ENCODE results near the gene NGB. TPM values are rescaled to one million over a fixed set of nuclear protein-coding genes. Genes with fewer than 3 reads are reported as not detected.
A peak's percentile ranks its signal among the peaks of the same experiment; 100 is the strongest.

The NGB gene
- total RNA-seq, 5 donors from 2014 or later (not counting 1 experiment from before 2014, with no cell fraction given): not detected

DNA sequence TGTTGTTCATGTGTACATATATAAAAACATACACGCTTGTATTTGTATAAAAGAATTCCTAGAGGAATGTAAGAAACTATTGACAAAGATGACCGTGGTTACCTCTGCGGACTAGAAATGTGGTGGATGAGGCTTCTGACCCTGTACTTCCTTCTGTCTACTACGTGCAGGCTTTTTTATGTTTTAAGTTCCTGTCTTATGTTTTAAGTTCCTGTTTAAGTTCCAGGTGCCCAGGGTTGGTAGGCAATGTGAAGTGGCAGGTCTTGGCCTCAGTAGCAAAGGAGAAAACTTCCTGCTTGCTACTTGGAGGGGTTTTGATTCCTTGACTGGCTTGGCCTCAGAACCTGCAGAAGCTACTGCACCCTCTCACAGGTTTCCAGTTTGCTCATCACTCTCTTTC lies 38.1 kb upstream of the NGB start:
- POLR2A ChIA-PET: no interaction called here
- H3K36me3 ChIP-seq (ENCODE audit: control insufficient read depth in 2 of 2, extremely low read depth in 1 of 2, insufficient read depth in 1 of 2, low read length in 1 of 2): peaks cover 0 to 4% of the 10 kb centered on the region in 2 donors
- Mint-ChIP-seq H3K36me3 (peaks cover 7% of the 10 kb centered on the region), H3K9me3 (no peaks in the 10 kb centered on the region), H3K4me1 (peaks cover 0 to 2% (median 2%) of the 10 kb centered on the region in 3 donors), H3K27me3 (no peaks in the 10 kb centered on the region), H3K4me3 (no peak overlapping the region), H3K27ac (no peak overlapping the region)
- no peak for DNase-seq
- H3K27ac ChIP-seq (ENCODE audit: low read length): no peak overlapping the region
- H3K27me3 ChIP-seq (replicated peaks in 1 of 2; ENCODE audit: control insufficient read depth in 2 of 2, extremely low read depth in 1 of 2, insufficient read depth in 2 of 2, low read length in 1 of 2): no peaks in the 10 kb centered on the region
- ATAC-seq (replicated peaks in 1 of 4): no peak
- H3K4me3 ChIP-seq (ENCODE audit: control insufficient read depth in 1 of 2, extremely low read depth in 1 of 2, low read length in 1 of 2): no peak overlapping the region
- 40% methylated on average over 3 of the region's 4 CpGs for WGBS (ENCODE audit: insufficient coverage)
- CTCF ChIA-PET: no interaction called here
- H3K4me1 ChIP-seq (ENCODE audit: control insufficient read depth in 1 of 2, extremely low read depth in 1 of 2, insufficient read depth in 2 of 2, low read length in 2 of 2): no peaks in the 10 kb centered on the region
- no peaks in the 10 kb centered on the region for H3K9me3 ChIP-seq

DNA sequence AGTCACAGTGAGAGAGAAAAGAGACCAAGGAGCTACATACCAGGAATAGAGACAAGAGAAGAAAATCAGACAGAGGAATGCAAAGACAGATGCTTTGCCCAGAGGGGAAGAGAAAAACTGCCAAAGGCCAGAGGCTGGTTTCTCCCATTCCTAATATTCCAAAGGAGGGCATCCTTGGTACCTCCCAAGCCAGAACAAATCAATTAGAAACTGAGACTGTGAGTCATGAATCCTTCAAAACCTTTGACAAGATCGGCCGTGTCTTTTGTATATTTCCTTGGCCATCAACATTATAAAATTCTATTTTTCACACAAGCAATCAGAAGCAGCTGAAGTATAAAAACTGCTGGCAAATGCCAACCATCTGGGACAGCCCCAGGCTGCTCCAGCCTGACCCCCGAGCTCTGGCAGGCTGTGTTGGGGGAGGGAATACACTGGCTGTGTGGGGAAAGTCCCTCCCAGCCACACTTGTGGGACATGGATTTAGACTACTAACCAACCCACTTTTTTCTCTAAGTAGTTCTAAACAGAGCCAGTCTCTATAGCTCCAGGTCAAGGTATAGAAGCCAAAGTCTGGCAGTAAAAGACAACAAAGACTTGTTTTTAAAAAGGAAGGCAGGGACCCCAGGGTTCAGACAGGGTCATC lies 36.0 kb upstream of the NGB start:
- H3K4me1 ChIP-seq (ENCODE audit: control insufficient read depth in 1 of 2, extremely low read depth in 1 of 2, insufficient read depth in 2 of 2, low read length in 2 of 2): no peaks in the 10 kb centered on the region
- Mint-ChIP-seq H3K36me3 (peaks cover 11% of the 10 kb centered on the region), H3K9me3 (no peaks in the 10 kb centered on the region), H3K4me1 (peaks cover 0 to 16% (median 16%) of the 10 kb centered on the region in 3 donors), H3K4me3 (no peak overlapping the region), H3K27ac (no peak overlapping the region), H3K27me3 (no peaks in the 10 kb centered on the region)
- peaks cover 0 to 4% of the 10 kb centered on the region in 2 donors for H3K36me3 ChIP-seq (ENCODE audit: control insufficient read depth in 2 of 2, extremely low read depth in 1 of 2, insufficient read depth in 1 of 2, low read length in 1 of 2)
- no peaks in the 10 kb centered on the region for H3K9me3 ChIP-seq
- no peak overlapping the region for H3K27ac ChIP-seq (ENCODE audit: low read length)
- CTCF ChIA-PET: interaction anchor here (0.9 to 1.4 kb wide), 3 partner anchors 8 to 9 kb away, joined by 3 read pairs; no protein-coding TSS in a partner anchor
- DNase-seq: no peak
- WGBS (ENCODE audit: insufficient coverage): no CpG with 5 or more reads among the region's 3 CpGs
- H3K27me3 ChIP-seq (replicated peaks in 1 of 2; ENCODE audit: control insufficient read depth in 2 of 2, extremely low read depth in 1 of 2, insufficient read depth in 2 of 2, low read length in 1 of 2): no peaks in the 10 kb centered on the region
- ATAC-seq (replicated peaks in 1 of 4): no peak
- no peak overlapping the region for H3K4me3 ChIP-seq (ENCODE audit: control insufficient read depth in 1 of 2, extremely low read depth in 1 of 2, low read length in 1 of 2)
- POLR2A ChIA-PET: no interaction called here

- Histone ChIP-seq H3K27ac (ENCODE audit: low read length) (no peak overlapping the region), H3K9me3 (no peaks in the 10 kb centered on the region), H3K4me1 (ENCODE audit: control insufficient read depth in 1 of 2, extremely low read depth in 1 of 2, insufficient read depth in 2 of 2, low read length in 2 of 2) (no peaks in the 10 kb centered on the region), H3K36me3 (ENCODE audit: control insufficient read depth in 2 of 2, extremely low read depth in 1 of 2, insufficient read depth in 1 of 2, low read length in 1 of 2) (peaks cover 0 to 4% of the 10 kb centered on the region in 2 donors), H3K27me3 (replicated peaks in 1 of 2; ENCODE audit: control insufficient read depth in 2 of 2, extremely low read depth in 1 of 2, insufficient read depth in 2 of 2, low read length in 1 of 2) (no peaks in the 10 kb centered on the region), H3K4me3 (ENCODE audit: control insufficient read depth in 1 of 2, extremely low read depth in 1 of 2, low read length in 1 of 2) (no peak overlapping the region)
- CTCF ChIA-PET: no interaction called here
- DNase-seq (no peak), ATAC-seq (replicated peaks in 1 of 4) (no peak)
- 100% methylated on average over 1 of the region's 3 CpGs for WGBS (ENCODE audit: insufficient coverage)
- Mint-ChIP-seq H3K27me3 (no peaks in the 10 kb centered on the region), H3K9me3 (no peaks in the 10 kb centered on the region), H3K4me3 (no peak overlapping the region), H3K4me1 (peaks cover 0 to 16% (median 16%) of the 10 kb centered on the region in 3 donors), H3K27ac (no peak overlapping the region), H3K36me3 (peaks cover 10% of the 10 kb centered on the region)
- POLR2A ChIA-PET: no interaction called here
These were observed 35.4 kb upstream of the NGB start for GRCh38 chr14:77306416-77306815.

DNA sequence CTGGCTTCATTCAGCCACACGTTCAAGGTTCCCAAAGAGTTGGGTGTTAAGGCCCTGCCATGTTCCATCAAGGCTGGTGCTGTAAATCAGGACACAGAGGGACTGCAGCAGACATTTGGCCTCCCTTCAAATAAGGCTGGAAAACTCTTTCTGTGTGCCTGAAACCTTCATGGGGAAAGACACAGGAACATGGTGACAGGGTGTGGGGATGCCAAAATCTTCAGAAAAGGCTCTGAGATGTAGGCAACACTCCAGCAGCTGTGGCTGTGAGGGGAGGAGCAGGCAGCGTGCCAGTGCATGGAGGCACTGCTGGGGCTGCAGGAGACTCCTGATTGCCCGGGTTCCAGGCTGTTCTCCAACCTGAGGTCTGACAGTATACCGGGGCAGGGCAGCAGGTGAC lies 34.7 kb upstream of the NGB start:
- Mint-ChIP-seq H3K9me3 (no peaks in the 10 kb centered on the region), H3K36me3 (peaks cover 5% of the 10 kb centered on the region), H3K27ac (no peak overlapping the region), H3K27me3 (no peaks in the 10 kb centered on the region), H3K4me1 (peaks cover 0 to 16% (median 16%) of the 10 kb centered on the region in 3 donors), H3K4me3 (no peak overlapping the region)
- ChIA-PET POLR2A (no interaction called here), CTCF (interaction anchor here in 1 of 2 donors (0.6 kb wide), 1 partner anchor 275 kb away, joined by 3 read pairs; no protein-coding TSS in a partner anchor)
- ATAC-seq (replicated peaks in 1 of 4): no peak
- Histone ChIP-seq H3K27ac (ENCODE audit: low read length) (no peak overlapping the region), H3K4me1 (ENCODE audit: control insufficient read depth in 1 of 2, extremely low read depth in 1 of 2, insufficient read depth in 2 of 2, low read length in 2 of 2) (no peaks in the 10 kb centered on the region), H3K9me3 (no peaks in the 10 kb centered on the region), H3K27me3 (replicated peaks in 1 of 2; ENCODE audit: control insufficient read depth in 2 of 2, extremely low read depth in 1 of 2, insufficient read depth in 2 of 2, low read length in 1 of 2) (no peaks in the 10 kb centered on the region), H3K4me3 (ENCODE audit: control insufficient read depth in 1 of 2, extremely low read depth in 1 of 2, low read length in 1 of 2) (no peak overlapping the region), H3K36me3 (ENCODE audit: control insufficient read depth in 2 of 2, extremely low read depth in 1 of 2, insufficient read depth in 1 of 2, low read length in 1 of 2) (peaks cover 0 to 4% of the 10 kb centered on the region in 2 donors)
- no peak for DNase-seq
- WGBS (ENCODE audit: insufficient coverage): 74% methylated on average over 3 of the region's 4 CpGs

DNA sequence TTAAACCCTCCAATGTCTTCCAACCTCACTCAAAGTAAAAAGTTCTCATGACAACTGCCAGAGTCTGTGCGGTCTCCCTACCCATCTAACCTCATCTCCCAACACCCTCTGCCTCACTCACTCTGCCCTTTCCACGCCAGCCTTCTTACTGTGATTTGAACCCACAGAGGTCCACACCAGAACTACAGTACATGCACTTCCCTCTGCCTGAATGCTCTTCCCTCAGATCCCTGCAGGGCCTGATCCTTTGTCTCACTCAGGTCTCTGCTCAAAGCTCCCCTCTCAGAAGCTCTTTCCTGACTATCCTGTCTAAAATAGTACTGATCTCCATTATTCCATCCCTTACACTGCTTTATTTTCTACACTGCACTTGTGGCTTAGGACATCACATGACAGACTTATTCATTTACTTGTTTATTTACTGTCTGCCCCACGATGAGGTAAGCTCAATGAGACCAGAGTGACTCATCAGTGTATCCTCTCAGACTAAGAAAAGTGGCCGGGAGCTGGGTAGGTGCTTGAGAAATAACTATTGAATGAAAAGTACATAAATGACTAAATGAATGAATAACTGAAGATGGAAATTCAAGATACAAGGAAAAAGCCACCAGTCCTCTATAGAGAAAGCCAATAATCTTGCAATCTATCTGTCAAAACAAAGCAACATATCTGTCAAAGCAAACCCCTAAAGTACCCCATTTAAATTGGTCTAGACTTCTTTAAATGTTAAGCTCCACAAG lies 32.6 kb upstream of the NGB start:
- Histone ChIP-seq H3K36me3 (ENCODE audit: control insufficient read depth in 2 of 2, extremely low read depth in 1 of 2, insufficient read depth in 1 of 2, low read length in 1 of 2) (peaks cover 0 to 4% of the 10 kb centered on the region in 2 donors), H3K9me3 (no peaks in the 10 kb centered on the region), H3K27ac (ENCODE audit: low read length) (no peak overlapping the region), H3K4me3 (ENCODE audit: control insufficient read depth in 1 of 2, extremely low read depth in 1 of 2, low read length in 1 of 2) (no peak overlapping the region), H3K27me3 (replicated peaks in 1 of 2; ENCODE audit: control insufficient read depth in 2 of 2, extremely low read depth in 1 of 2, insufficient read depth in 2 of 2, low read length in 1 of 2) (no peaks in the 10 kb centered on the region), H3K4me1 (ENCODE audit: control insufficient read depth in 1 of 2, extremely low read depth in 1 of 2, insufficient read depth in 2 of 2, low read length in 2 of 2) (no peaks in the 10 kb centered on the region)
- peaks cover 6% of the 10 kb centered on the region for H3K36me3 Mint-ChIP-seq
- 67% methylated on average over 2 of the region's 4 CpGs for WGBS (ENCODE audit: insufficient coverage)
- ChIA-PET CTCF (interaction anchor here (0.8 to 1.4 kb wide), 3 partner anchors 11 to 12 kb away, joined by 3 to 6 read pairs (median 5); no protein-coding TSS in a partner anchor), POLR2A (no interaction called here)
- DNase-seq (no peak), ATAC-seq (replicated peaks in 1 of 4) (peak in 3 of 4 experiments; percentile 59 to 67 (median 65))
- H3K27ac Mint-ChIP-seq: peak overlapping the region; percentile 17 to 36
- no peak overlapping the region for H3K4me3 Mint-ChIP-seq
- peaks cover 0 to 14% (median 14%) of the 10 kb centered on the region in 3 donors for H3K4me1 Mint-ChIP-seq
- H3K9me3 Mint-ChIP-seq: no peaks in the 10 kb centered on the region
- no peaks in the 10 kb centered on the region for H3K27me3 Mint-ChIP-seq

- WGBS (ENCODE audit: insufficient coverage): 44% methylated on average over 3 of the region's 5 CpGs
- Mint-ChIP-seq H3K4me1 (peaks cover 0 to 14% (median 14%) of the 10 kb centered on the region in 3 donors), H3K36me3 (peaks cover 9% of the 10 kb centered on the region), H3K27ac (peak overlapping the region; percentile 17 to 36), H3K9me3 (no peaks in the 10 kb centered on the region), H3K27me3 (no peaks in the 10 kb centered on the region), H3K4me3 (no peak overlapping the region)
- Histone ChIP-seq H3K4me1 (ENCODE audit: control insufficient read depth in 1 of 2, extremely low read depth in 1 of 2, insufficient read depth in 2 of 2, low read length in 2 of 2) (no peaks in the 10 kb centered on the region), H3K36me3 (ENCODE audit: control insufficient read depth in 2 of 2, extremely low read depth in 1 of 2, insufficient read depth in 1 of 2, low read length in 1 of 2) (peaks cover 0 to 9% of the 10 kb centered on the region in 2 donors), H3K27ac (ENCODE audit: low read length) (no peak overlapping the region), H3K9me3 (no peaks in the 10 kb centered on the region), H3K4me3 (ENCODE audit: control insufficient read depth in 1 of 2, extremely low read depth in 1 of 2, low read length in 1 of 2) (no peak overlapping the region), H3K27me3 (replicated peaks in 1 of 2; ENCODE audit: control insufficient read depth in 2 of 2, extremely low read depth in 1 of 2, insufficient read depth in 2 of 2, low read length in 1 of 2) (no peaks in the 10 kb centered on the region)
- CTCF ChIA-PET: no interaction called here
- DNase-seq (no peak), ATAC-seq (replicated peaks in 1 of 4) (peak in 3 of 4 experiments; percentile 70 to 85 (median 73))
- POLR2A ChIA-PET: no interaction called here
These were observed 31.9 kb upstream of the NGB start for GRCh38 chr14:77302926-77303325.
